ENCODE results near the gene SCN1B. TPM values are rescaled to one million over a fixed set of nuclear protein-coding genes. Genes with fewer than 3 reads are reported as not detected.

The SCN1B gene
- total and polyA plus RNA-seq, 3 donors from 2014 or later, result 3.5 to 7.5 (median 6.6) TPM

GRCh38 chr19:35060160-35060855 is 30.0 kb downstream of the SCN1B start:
- WGBS, 2 donors, result 90 to 92% methylated on average over 21 to 29 of the region's 29 CpGs
- Histone ChIP-seq H3K4me1 (no peaks in the 10 kb centered on the region), H3K27me3 (no peaks in the 10 kb centered on the region), H3K27ac (no peak overlapping the region), H3K36me3 (ENCODE audit: low read depth, missing control alignments) (no peaks in the 10 kb centered on the region), H3K4me3 (no peak overlapping the region), H3K9me3 (no peaks in the 10 kb centered on the region)
- intact Hi-C loops (cut with DNase I; ENCODE audit: low total_unique reads), result no loop called here
- TF ChIP-seq POLR2A (IDR thresholded peaks at IDR 0.05) (no peak), CTCF (IDR thresholded peaks at IDR 0.05) (no peak)
- DNase-seq, result no peak

GRCh38 chr19:35061583-35062373 is 31.5 kb downstream of the SCN1B start:
- DNase-seq, result no peak
- 79 to 81% methylated on average over 7 of the region's 7 CpGs for WGBS, 2 donors
- Histone ChIP-seq H3K4me3 (no peak overlapping the region), H3K27ac (no peak overlapping the region), H3K9me3 (no peaks in the 10 kb centered on the region), H3K4me1 (no peaks in the 10 kb centered on the region), H3K27me3 (no peaks in the 10 kb centered on the region), H3K36me3 (ENCODE audit: low read depth, missing control alignments) (no peaks in the 10 kb centered on the region)
- no peak for TF ChIP-seq CTCF (IDR thresholded peaks at IDR 0.05)
- TF ChIP-seq POLR2A (IDR thresholded peaks at IDR 0.05), result no peak
- intact Hi-C loops (cut with DNase I; ENCODE audit: low total_unique reads), result no loop called here

GRCh38 chr19:35062942-35063341 is 32.7 kb downstream of the SCN1B start:
- H3K27ac ChIP-seq, result no peak overlapping the region
- H3K4me1 ChIP-seq, result peaks cover 4% of the 10 kb centered on the region
- no peaks in the 10 kb centered on the region for H3K27me3 ChIP-seq
- 82 to 92% methylated on average over 7 of the region's 7 CpGs for WGBS, 2 donors
- H3K4me3 ChIP-seq, result no peak overlapping the region
- intact Hi-C loops (cut with DNase I; ENCODE audit: low total_unique reads), result no loop called here
- DNase-seq, result no peak
- no peaks in the 10 kb centered on the region for H3K36me3 ChIP-seq (ENCODE audit: low read depth, missing control alignments)
- no peaks in the 10 kb centered on the region for H3K9me3 ChIP-seq
- TF ChIP-seq POLR2A (IDR thresholded peaks at IDR 0.05), result no peak
- TF ChIP-seq CTCF (IDR thresholded peaks at IDR 0.05), result no peak

- H3K9me3 ChIP-seq, result no peaks in the 10 kb centered on the region
- H3K27ac ChIP-seq, result no peak overlapping the region
- no peaks in the 10 kb centered on the region for H3K36me3 ChIP-seq (ENCODE audit: low read depth, missing control alignments)
- H3K4me1 ChIP-seq, result peaks cover 4% of the 10 kb centered on the region
- DNase-seq, result no peak
- no peak overlapping the region for H3K4me3 ChIP-seq
- intact Hi-C loops (cut with DNase I; ENCODE audit: low total_unique reads), result no loop called here
- 84 to 87% methylated on average over 9 to 10 of the region's 10 CpGs for WGBS, 2 donors
- TF ChIP-seq CTCF (IDR thresholded peaks at IDR 0.05) (no peak), POLR2A (IDR thresholded peaks at IDR 0.05) (no peak)
- no peaks in the 10 kb centered on the region for H3K27me3 ChIP-seq
Observed at GRCh38 chr19:35063940-35064818, 33.9 kb downstream of the SCN1B start.
